Endothelial cell of umbilical vein (primary cell): ENCODE data around the gene NAT10. TPM values are rescaled to one million over a fixed set of nuclear protein-coding genes. Genes with fewer than 3 reads are reported as not detected.

ENCODE experiments used
- BruUV-seq: library from RNA; stranded (reverse); fragments of 400-500 nt; replicated peaks from 2 replicates; lab custom pipeline; 2021; lab: Mats Ljungman, UMichigan
- CTCF ChIA-PET: fragments of 300-600, 350-600 bp; sonication (Branson Sonifier 250); formaldehyde crosslinking; loops from one replicate; lab custom pipeline; 2021; ENCODE audit warnings: antibody characterized with exemption, inconsistent platforms; lab: Charles Lee
- POLR2A ChIA-PET: fragments of 300-600, 350-600 bp; sonication (Branson Sonifier 250); formaldehyde crosslinking; loops from one replicate; lab custom pipeline; 2021; ENCODE audit warnings: antibody characterized with exemption, inconsistent platforms; lab: Charles Lee
- DNase-seq: peaks from one replicate; pipeline ENCODE4 v3.0.0-alpha.2; 2011; ENCODE audit warnings: low read depth, low spot score
- FAIRE-seq: peaks from 2 replicates; lab custom pipeline; 2011; peaks lifted over from hg19 to GRCh38; lab: Jason Lieb, UNC
- H2AFZ ChIP-seq: 2 replicates; pipeline ENCODE4 v1.6.0; 2012; ENCODE audit warnings: low read depth, low read length, control low read depth, inconsistent platforms
- H3K27ac ChIP-seq: 2 replicates; pipeline ENCODE4 v1.5.1; 2011; ENCODE audit warnings: low read depth, mild to moderate bottlenecking, control low read depth, low read length, moderate library complexity; ENCODE audit not compliant: insufficient read depth
- H3K27me3 ChIP-seq, 2 experiments: 2 replicates each; pipeline versions ENCODE4 v1.6.0 to v1.6.1; 2011; ENCODE audit warnings: low read length in 2 of 2, mixed read lengths in 1 of 2; ENCODE audit not compliant: control insufficient read depth in 2 of 2, insufficient read depth in 2 of 2
- H3K36me3 ChIP-seq, 2 experiments: 2 replicates in 1 of 2; 3 replicates in 1 of 2; pipeline ENCODE4 v1.5.1; 2011; ENCODE audit warnings: low read length in 2 of 2, mild to moderate bottlenecking in 1 of 2, moderate library complexity in 1 of 2; ENCODE audit not compliant: control insufficient read depth in 2 of 2, insufficient read depth in 2 of 2; ENCODE audit errors: extremely low read depth in 1 of 2
- H3K4me1 ChIP-seq: 3 replicates; pipeline ENCODE4 v1.5.1; 2011; ENCODE audit warnings: mild to moderate bottlenecking, low read length; ENCODE audit not compliant: control insufficient read depth, insufficient read depth; ENCODE audit errors: extremely low read depth
- H3K4me2 ChIP-seq: 2 replicates; pipeline ENCODE4 v1.6.1; 2011; ENCODE audit warnings: low read length, control low read depth, mixed read lengths; ENCODE audit not compliant: insufficient read depth
- H3K4me3 ChIP-seq, 3 experiments: fragments of 200-600 bp in 1 of 3; sonication (generic), shearing (Covaris generic) in 1 of 3; replicated peaks in 1 of 3; 2 replicates each; pipeline ENCODE4 v1.5.1; 2011 to 2016; ENCODE audit warnings: control low read depth in 3 of 3, low read length in 3 of 3, mild to moderate bottlenecking in 2 of 3, inconsistent platforms in 1 of 3, low read depth in 1 of 3, moderate library complexity in 1 of 3; ENCODE audit not compliant: insufficient read depth in 1 of 3
- H3K79me2 ChIP-seq: 2 replicates; pipeline ENCODE4 v1.6.0; 2012; ENCODE audit warnings: low read length, inconsistent platforms; ENCODE audit not compliant: control insufficient read depth, insufficient read depth
- H3K9ac ChIP-seq: replicated peaks from 2 replicates; pipeline ENCODE3; 2011; ENCODE audit warnings: low read length, control low read depth; ENCODE audit not compliant: insufficient read depth; ENCODE audit errors: extremely low read depth
- H3K9me1 ChIP-seq: replicated peaks from 3 replicates; pipeline ENCODE4 v1.6.0; 2011; ENCODE audit warnings: mild to moderate bottlenecking, low read length; ENCODE audit not compliant: control insufficient read depth, insufficient read depth; ENCODE audit errors: extremely low read depth
- H3K9me3 ChIP-seq: replicated peaks from 2 replicates; pipeline ENCODE4 v1.5.1; 2012; ENCODE audit warnings: low read length, inconsistent platforms; ENCODE audit not compliant: control insufficient read depth, insufficient read depth
- H4K20me1 ChIP-seq: replicated peaks from 2 replicates; pipeline ENCODE3; 2011; ENCODE audit warnings: mild to moderate bottlenecking, low read length; ENCODE audit not compliant: control insufficient read depth, insufficient read depth; ENCODE audit errors: extremely low read depth
- EZH2 ChIP-seq: IDR thresholded peaks from 2 replicates; pipeline ENCODE4 v1.6.1; 2012; ENCODE audit warnings: borderline replicate concordance, low read depth, mild to moderate bottlenecking, moderate library complexity, low read length, inconsistent platforms; ENCODE audit not compliant: severe bottlenecking
- FOS ChIP-seq: IDR thresholded peaks from 2 replicates; pipeline ENCODE4 v1.6.1; 2011; ENCODE audit warnings: mild to moderate bottlenecking, low read length, moderate library complexity, borderline replicate concordance; ENCODE audit not compliant: insufficient read depth
- GATA2 ChIP-seq: IDR thresholded peaks from 2 replicates; pipeline ENCODE4 v1.7.0; 2011; ENCODE audit warnings: low read depth, mild to moderate bottlenecking, moderate library complexity, mixed read lengths, low read length; ENCODE audit not compliant: insufficient read length, insufficient read depth
- JUN ChIP-seq: IDR thresholded peaks from 2 replicates; pipeline ENCODE4 v1.6.1; 2011; ENCODE audit warnings: borderline replicate concordance, low read depth; ENCODE audit not compliant: insufficient read length, insufficient read depth
- MYC ChIP-seq: IDR thresholded peaks from one replicate; pipeline ENCODE4 v1.6.1; 2011; ENCODE audit warnings: mild to moderate bottlenecking, low read depth, low read length
- POLR2A ChIP-seq: IDR thresholded peaks from 2 replicates; pipeline ENCODE4 v1.6.1; 2012; ENCODE audit warnings: low read depth, mild to moderate bottlenecking, control low read depth, low read length
- POLR2AphosphoS5 ChIP-seq: IDR thresholded peaks from 2 replicates; pipeline ENCODE4 v1.6.1; 2012; ENCODE audit warnings: low read depth, mild to moderate bottlenecking, control low read depth, low read length, moderate library complexity; ENCODE audit not compliant: insufficient read depth
- dilution Hi-C: fragments of 300-500 bp; cut with MboI; formaldehyde crosslinking; loops from one replicate; pipeline ENCODE4 v1.15.0; 2019; ENCODE audit warnings: low sequenced_read_pairs; ENCODE audit not compliant: extremely low pct_ligation_motif_present
- intact Hi-C: fragments of 100-400 bp; cut with micrococcal nuclease; formaldehyde crosslinking; loops from one replicate; pipeline ENCODE4 v1.10.0; 2022
- polyA plus RNA-seq, 4 experiments: library from polyadenylated mRNA; depleted of rRNA in 3 of 4; stranded (reverse) in 3 of 4; unstranded in 1 of 4; fragments of >200 nt; gene quantifications; 2 replicates each; pipeline versions ENCODE4 v1.2.1 to v1.2.3, GENCODE V29; 2011 to 2012; ENCODE audit warnings: missing spikeins in 1 of 4
- total RNA-seq: library from RNA; stranded (reverse); gene quantifications from 2 replicates; pipeline ENCODE4 v1.2.3, GENCODE V29; 2021
- TF ChIP-seq, protein P1 (sequence below), 2 donors: IDR thresholded peaks; 1 replicate in 1 of 2; 2 replicates in 1 of 2; pipeline ENCODE4 v1.5.1; 2011; ENCODE audit warnings: low read length in 2 of 2, mild to moderate bottlenecking in 2 of 2, moderate library complexity in 2 of 2, control low read depth in 1 of 2, inconsistent platforms in 1 of 2, low read depth in 1 of 2; ENCODE audit not compliant: insufficient read depth in 1 of 2; ENCODE audit errors: extremely low read depth in 1 of 2
- TF ChIP-seq, protein P2 (sequence below): IDR thresholded peaks from 2 replicates; pipeline ENCODE4 v1.6.1; 2011; ENCODE audit not compliant: insufficient read depth, insufficient read length

NAT10 gene
- total and polyA plus RNA-seq, 2 donors (not counting 3 experiments of a cell fraction or from before 2014, with no cell fraction given) = 32.0 to 57.6 TPM

DNA sequence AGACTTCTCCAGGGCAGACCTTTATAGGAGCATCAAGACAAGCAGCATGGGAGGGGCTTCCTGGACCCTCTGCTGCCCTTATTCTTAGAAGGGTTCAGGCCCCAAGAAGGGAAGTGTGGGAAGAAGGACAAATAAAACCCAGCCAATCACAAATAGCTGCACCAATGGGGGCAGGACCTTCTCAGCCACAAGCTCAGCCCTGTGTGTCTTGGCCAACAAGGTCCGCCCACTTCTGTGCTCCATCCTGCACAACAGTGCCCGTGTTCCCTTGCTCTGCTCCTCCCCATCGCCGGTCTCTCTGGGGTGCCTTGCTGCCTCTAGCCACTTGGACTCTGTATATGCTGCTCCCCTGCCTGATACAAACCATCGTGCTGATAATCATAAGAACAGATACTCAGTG, 86.1 kb downstream of the NAT10 start:
- Histone ChIP-seq H3K4me2 (no peak overlapping the region), H4K20me1 (no peaks in the 10 kb centered on the region), H3K79me2 (no peaks in the 10 kb centered on the region), H3K36me3 (no peaks in the 10 kb centered on the region), H3K4me1 (no peaks in the 10 kb centered on the region), H2AFZ (no peak overlapping the region), H3K27ac (no peak overlapping the region), H3K9me1 (no peaks in the 10 kb centered on the region), H3K4me3 (no peak overlapping the region), H3K9ac (no peak overlapping the region), H3K9me3 (no peaks in the 10 kb centered on the region), H3K27me3 (peaks cover 2 to 3% of the 10 kb centered on the region in 2 experiments)
- no peak for FAIRE-seq
- TF ChIP-seq GATA2 (no peak), POLR2AphosphoS5 (no peak), FOS (no peak), POLR2A (no peak), JUN (no peak), MYC (no peak), EZH2 (no peak)
- TF ChIP-seq, protein P1, sequence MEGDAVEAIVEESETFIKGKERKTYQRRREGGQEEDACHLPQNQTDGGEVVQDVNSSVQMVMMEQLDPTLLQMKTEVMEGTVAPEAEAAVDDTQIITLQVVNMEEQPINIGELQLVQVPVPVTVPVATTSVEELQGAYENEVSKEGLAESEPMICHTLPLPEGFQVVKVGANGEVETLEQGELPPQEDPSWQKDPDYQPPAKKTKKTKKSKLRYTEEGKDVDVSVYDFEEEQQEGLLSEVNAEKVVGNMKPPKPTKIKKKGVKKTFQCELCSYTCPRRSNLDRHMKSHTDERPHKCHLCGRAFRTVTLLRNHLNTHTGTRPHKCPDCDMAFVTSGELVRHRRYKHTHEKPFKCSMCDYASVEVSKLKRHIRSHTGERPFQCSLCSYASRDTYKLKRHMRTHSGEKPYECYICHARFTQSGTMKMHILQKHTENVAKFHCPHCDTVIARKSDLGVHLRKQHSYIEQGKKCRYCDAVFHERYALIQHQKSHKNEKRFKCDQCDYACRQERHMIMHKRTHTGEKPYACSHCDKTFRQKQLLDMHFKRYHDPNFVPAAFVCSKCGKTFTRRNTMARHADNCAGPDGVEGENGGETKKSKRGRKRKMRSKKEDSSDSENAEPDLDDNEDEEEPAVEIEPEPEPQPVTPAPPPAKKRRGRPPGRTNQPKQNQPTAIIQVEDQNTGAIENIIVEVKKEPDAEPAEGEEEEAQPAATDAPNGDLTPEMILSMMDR (IDR thresholded peaks at IDR 0.05; ENCODE audit: extremely low read depth in 1 of 2, insufficient read depth in 1 of 2, low read depth in 1 of 2, low read length in 2 of 2) = no peak
- TF ChIP-seq, protein P2, sequence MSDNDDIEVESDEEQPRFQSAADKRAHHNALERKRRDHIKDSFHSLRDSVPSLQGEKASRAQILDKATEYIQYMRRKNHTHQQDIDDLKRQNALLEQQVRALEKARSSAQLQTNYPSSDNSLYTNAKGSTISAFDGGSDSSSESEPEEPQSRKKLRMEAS = no peak
- no peak for DNase-seq
- POLR2A ChIA-PET = no interaction called here
- dilution Hi-C loops (no loop called here), intact Hi-C loops (no loop called here)
- CTCF ChIA-PET = interaction anchor here (1.2 kb wide), 1 partner anchor 17 kb away, joined by 5 read pairs; no protein-coding TSS in a partner anchor
- BruUV-seq = no TSS peak
